ENCODE measurements around the gene SMOC2. TPM values are rescaled to one million over a fixed set of nuclear protein-coding genes. Genes with fewer than 3 reads are reported as not detected.

The SMOC2 gene
- total and polyA plus RNA-seq, 2 of the 13 experiments (the other 11 are each of a cell fraction or from before 2014, with no cell fraction given): not detected

DNA sequence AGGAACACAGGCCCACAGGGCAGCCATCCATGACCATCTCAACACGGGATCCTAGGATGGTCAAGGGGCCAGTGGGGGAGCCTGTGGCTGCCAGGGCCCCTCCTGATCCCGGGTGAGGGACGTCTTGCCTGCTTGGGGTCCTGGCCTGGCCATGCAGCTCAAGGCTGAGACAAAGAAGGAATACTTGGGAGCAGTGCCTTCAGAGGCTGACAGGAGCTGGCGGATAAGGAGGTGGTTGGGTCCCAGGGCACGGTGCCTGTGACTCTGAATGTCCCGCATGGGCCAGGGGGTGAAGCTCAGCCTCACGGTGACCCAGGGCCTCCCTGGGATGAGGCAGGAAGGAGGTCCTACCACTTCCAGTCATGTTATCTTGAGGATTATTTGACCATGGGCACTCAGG is 95.2 kb downstream of the SMOC2 start (continued):
- TF ChIP-seq, protein P1, sequence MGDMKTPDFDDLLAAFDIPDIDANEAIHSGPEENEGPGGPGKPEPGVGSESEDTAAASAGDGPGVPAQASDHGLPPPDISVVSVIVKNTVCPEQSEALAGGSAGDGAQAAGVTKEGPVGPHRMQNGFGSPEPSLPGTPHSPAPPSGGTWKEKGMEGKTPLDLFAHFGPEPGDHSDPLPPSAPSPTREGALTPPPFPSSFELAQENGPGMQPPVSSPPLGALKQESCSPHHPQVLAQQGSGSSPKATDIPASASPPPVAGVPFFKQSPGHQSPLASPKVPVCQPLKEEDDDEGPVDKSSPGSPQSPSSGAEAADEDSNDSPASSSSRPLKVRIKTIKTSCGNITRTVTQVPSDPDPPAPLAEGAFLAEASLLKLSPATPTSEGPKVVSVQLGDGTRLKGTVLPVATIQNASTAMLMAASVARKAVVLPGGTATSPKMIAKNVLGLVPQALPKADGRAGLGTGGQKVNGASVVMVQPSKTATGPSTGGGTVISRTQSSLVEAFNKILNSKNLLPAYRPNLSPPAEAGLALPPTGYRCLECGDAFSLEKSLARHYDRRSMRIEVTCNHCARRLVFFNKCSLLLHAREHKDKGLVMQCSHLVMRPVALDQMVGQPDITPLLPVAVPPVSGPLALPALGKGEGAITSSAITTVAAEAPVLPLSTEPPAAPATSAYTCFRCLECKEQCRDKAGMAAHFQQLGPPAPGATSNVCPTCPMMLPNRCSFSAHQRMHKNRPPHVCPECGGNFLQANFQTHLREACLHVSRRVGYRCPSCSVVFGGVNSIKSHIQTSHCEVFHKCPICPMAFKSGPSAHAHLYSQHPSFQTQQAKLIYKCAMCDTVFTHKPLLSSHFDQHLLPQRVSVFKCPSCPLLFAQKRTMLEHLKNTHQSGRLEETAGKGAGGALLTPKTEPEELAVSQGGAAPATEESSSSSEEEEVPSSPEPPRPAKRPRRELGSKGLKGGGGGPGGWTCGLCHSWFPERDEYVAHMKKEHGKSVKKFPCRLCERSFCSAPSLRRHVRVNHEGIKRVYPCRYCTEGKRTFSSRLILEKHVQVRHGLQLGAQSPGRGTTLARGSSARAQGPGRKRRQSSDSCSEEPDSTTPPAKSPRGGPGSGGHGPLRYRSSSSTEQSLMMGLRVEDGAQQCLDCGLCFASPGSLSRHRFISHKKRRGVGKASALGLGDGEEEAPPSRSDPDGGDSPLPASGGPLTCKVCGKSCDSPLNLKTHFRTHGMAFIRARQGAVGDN (CRISPR knock-in tag; IDR thresholded peaks at IDR 0.05): no peak
- TF ChIP-seq, protein P2, sequence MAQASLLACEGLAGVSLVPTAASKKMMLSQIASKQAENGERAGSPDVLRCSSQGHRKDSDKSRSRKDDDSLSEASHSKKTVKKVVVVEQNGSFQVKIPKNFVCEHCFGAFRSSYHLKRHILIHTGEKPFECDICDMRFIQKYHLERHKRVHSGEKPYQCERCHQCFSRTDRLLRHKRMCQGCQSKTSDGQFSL (CRISPR knock-in tag; IDR thresholded peaks at IDR 0.05): no peak
- no peak for TF ChIP-seq ZC3H13 (CRISPR knock-in tag; IDR thresholded peaks at IDR 0.05)
- no peak for TF ChIP-seq ZBTB3 (CRISPR knock-in tag; IDR thresholded peaks at IDR 0.05; ENCODE audit: borderline replicate concordance, low read depth)
- no peak for TF ChIP-seq RCOR2 (CRISPR knock-in tag; IDR thresholded peaks at IDR 0.05)
- no peak for TF ChIP-seq DR1 (CRISPR knock-in tag; IDR thresholded peaks at IDR 0.05)
- TF ChIP-seq ZNF670 (CRISPR knock-in tag; IDR thresholded peaks at IDR 0.05; ENCODE audit: borderline replicate concordance): no peak
- TF ChIP-seq ZC3H4 (CRISPR knock-in tag; IDR thresholded peaks at IDR 0.05; ENCODE audit: borderline replicate concordance): no peak

All from HepG2 (cell line).